IMR-90 (cell line): Measurements from ENCODE around the gene ATG4A. TPM values are rescaled to one million over a fixed set of nuclear protein-coding genes. Genes with fewer than 3 reads are reported as not detected.

ENCODE experiments used
- ATAC-seq: fragments of 200-7000 bp; cut with Tn5 transposase; 2 replicates; pipeline ENCODE4 v1.9.1; 2020; ENCODE audit warnings: low read depth, mild to moderate bottlenecking, moderate library complexity
- BruUV-seq: library from RNA; stranded (reverse); fragments of 400-500 nt; replicated peaks from 2 replicates; lab custom pipeline; 2021; lab: Mats Ljungman, UMichigan
- CTCF ChIA-PET: fragments of 300-600 bp; formaldehyde crosslinking; extraction: SDS; loops from one replicate; lab custom pipeline; 2021; ENCODE audit warnings: antibody characterized with exemption; lab: Yijun Ruan, JAX
- POLR2A ChIA-PET: fragments of 300-600 bp; sonication (Branson Sonifier 250); formaldehyde crosslinking; loops from one replicate; lab custom pipeline; 2022; ENCODE audit warnings: antibody characterized with exemption; ENCODE audit not compliant: unreplicated experiment; lab: Charles Lee
- DNase-seq: peaks from one replicate; pipeline ENCODE4 v3.0.0; 2013
- H2AFZ ChIP-seq: replicated peaks from 2 replicates; pipeline ENCODE3; 2013; ENCODE audit warnings: low read length, mild to moderate bottlenecking; ENCODE audit not compliant: poor library complexity
- H2AK5ac ChIP-seq: 2 replicates; pipeline ENCODE4 v1.6.1; 2013; ENCODE audit warnings: low read depth, low read length, inconsistent platforms
- H2AK9ac ChIP-seq: replicated peaks from 2 replicates; pipeline ENCODE3; 2013; ENCODE audit warnings: mild to moderate bottlenecking, low read depth, low read length, moderate library complexity; ENCODE audit not compliant: poor library complexity
- H2BK120ac ChIP-seq: 2 replicates; pipeline ENCODE4 v1.6.1; 2013; ENCODE audit warnings: low read depth, low read length, inconsistent platforms
- H2BK15ac ChIP-seq: 3 replicates; pipeline ENCODE4 v1.6.1; 2013; ENCODE audit warnings: low read depth, low read length, inconsistent platforms
- H2BK20ac ChIP-seq: 2 replicates; pipeline ENCODE4 v1.6.1; 2013; ENCODE audit warnings: low read depth, mild to moderate bottlenecking, inconsistent platforms, low read length, moderate library complexity
- H2BK5ac ChIP-seq: 2 replicates; pipeline ENCODE4 v1.6.1; 2013; ENCODE audit warnings: mild to moderate bottlenecking, low read depth, low read length, inconsistent platforms; ENCODE audit not compliant: poor library complexity, severe bottlenecking
- H3K14ac ChIP-seq: replicated peaks from 2 replicates; pipeline ENCODE4 v1.6.1; 2013; ENCODE audit warnings: low read depth, low read length, inconsistent platforms
- H3K18ac ChIP-seq: 2 replicates; pipeline ENCODE4 v1.6.1; 2013; ENCODE audit warnings: low read depth, low read length, control low read depth
- H3K23ac ChIP-seq: 2 replicates; pipeline ENCODE4 v1.6.1; 2013; ENCODE audit warnings: low read depth, low read length, inconsistent platforms
- H3K27ac ChIP-seq: 2 replicates; pipeline ENCODE4 v1.5.1; 2013; ENCODE audit warnings: mild to moderate bottlenecking, control low read depth, low read length; ENCODE audit not compliant: insufficient read depth
- H3K27me3 ChIP-seq: 2 replicates; pipeline ENCODE4 v1.6.1; 2013; ENCODE audit warnings: low read length; ENCODE audit not compliant: control insufficient read depth, insufficient read depth
- H3K36me3 ChIP-seq: 2 replicates; pipeline ENCODE4 v1.6.1; 2013; ENCODE audit warnings: low read length, mixed read lengths; ENCODE audit not compliant: control insufficient read depth, insufficient read depth
- H3K4ac ChIP-seq: 2 replicates; pipeline ENCODE4 v1.6.1; 2013; ENCODE audit warnings: low read depth, low read length, inconsistent platforms
- H3K4me1 ChIP-seq: 2 replicates; pipeline ENCODE4 v1.6.1; 2013; ENCODE audit warnings: low read length, mixed read lengths; ENCODE audit not compliant: control insufficient read depth, insufficient read depth
- H3K4me2 ChIP-seq: 2 replicates; pipeline ENCODE4 v1.6.1; 2013; ENCODE audit warnings: low read depth, mild to moderate bottlenecking, control low read depth, low read length, moderate library complexity
- H3K4me3 ChIP-seq: 2 replicates; pipeline ENCODE4 v1.5.1; 2013; ENCODE audit warnings: low read depth, mild to moderate bottlenecking, control low read depth, low read length, moderate library complexity; ENCODE audit not compliant: insufficient read depth
- H3K56ac ChIP-seq: 2 replicates; pipeline ENCODE4 v1.6.1; 2013; ENCODE audit warnings: low read length, inconsistent platforms; ENCODE audit not compliant: insufficient read depth; ENCODE audit errors: extremely low read depth
- H3K79me1 ChIP-seq, 2 experiments: 2 replicates each; pipeline ENCODE4 v1.6.1; 2013; ENCODE audit warnings: low read length in 2 of 2, inconsistent platforms in 1 of 2, low read depth in 1 of 2
- H3K9ac ChIP-seq: 2 replicates; pipeline ENCODE4 v1.6.1; 2013; ENCODE audit warnings: low read depth, low read length, control low read depth
- H3K9me1 ChIP-seq: 2 replicates; pipeline ENCODE4 v1.6.1; 2013; ENCODE audit warnings: low read length, inconsistent platforms; ENCODE audit not compliant: insufficient read depth
- H3K9me3 ChIP-seq: 2 replicates; pipeline ENCODE4 v1.6.1; 2013; ENCODE audit warnings: low read length; ENCODE audit not compliant: control insufficient read depth, insufficient read depth
- H4K20me1 ChIP-seq: 2 replicates; pipeline ENCODE4 v1.6.1; 2013; ENCODE audit warnings: low read length, inconsistent platforms; ENCODE audit not compliant: insufficient read depth
- H4K5ac ChIP-seq: 2 replicates; pipeline ENCODE4 v1.6.1; 2013; ENCODE audit warnings: mild to moderate bottlenecking, low read depth, low read length, control low read depth
- H4K8ac ChIP-seq, 2 experiments: 2 replicates each; pipeline ENCODE4 v1.6.1; 2013; ENCODE audit warnings: low read depth in 2 of 2, low read length in 2 of 2, control low read depth in 1 of 2, inconsistent platforms in 1 of 2
- H4K91ac ChIP-seq: 2 replicates; pipeline ENCODE4 v1.6.1; 2013; ENCODE audit warnings: low read depth, low read length, inconsistent platforms; ENCODE audit not compliant: insufficient read depth
- CTCF ChIP-seq: conservative IDR thresholded peaks from 2 replicates; pipeline ENCODE4 v1.5.1; 2012; ENCODE audit warnings: mild to moderate bottlenecking, low read depth, low read length, improper control_type of control experiment
- MAZ ChIP-seq: IDR thresholded peaks from 2 replicates; pipeline ENCODE4 v1.6.1; 2012; ENCODE audit warnings: low read depth, mild to moderate bottlenecking, low read length, improper control_type of control experiment, moderate library complexity, borderline replicate concordance
- MXI1 ChIP-seq: IDR thresholded peaks from 2 replicates; pipeline ENCODE4 v1.6.1; 2012; ENCODE audit warnings: low read depth, mild to moderate bottlenecking, low read length, moderate library complexity, borderline replicate concordance
- RAD21 ChIP-seq: IDR thresholded peaks from 2 replicates; pipeline ENCODE4 v1.6.1; 2012; ENCODE audit warnings: low read length, improper control_type of control experiment
- RCOR1 ChIP-seq: IDR thresholded peaks from 2 replicates; pipeline ENCODE4 v1.6.1; 2012; ENCODE audit warnings: mild to moderate bottlenecking, low read length, improper control_type of control experiment; ENCODE audit not compliant: insufficient replicate concordance
- SMC3 ChIP-seq: fragments of 150-350 bp; IDR thresholded peaks from 2 replicates; pipeline ENCODE4 v1.6.1; 2016; ENCODE audit warnings: low read depth, mild to moderate bottlenecking, antibody characterized with exemption, low read length, moderate library complexity
- WGBS, 2 experiments: methylation state at CpG; one replicate each; pipeline versions ENCODE4 v1.1.5 to v1.1.7; 2013; ENCODE audit warnings: missing lambda C conversion rate in 2 of 2; ENCODE audit not compliant: insufficient read length in 1 of 2; ENCODE audit errors: extremely low coverage in 2 of 2; 5-methylcytosine and 5-hydroxymethylcytosine counted together
- dilution Hi-C: fragments of 300-500 bp; cut with HindIII; formaldehyde crosslinking; loops from one replicate; pipeline ENCODE4 v1.14.3; 2018; ENCODE audit warnings: low sequenced_read_pairs; ENCODE audit not compliant: unreplicated experiment
- in situ Hi-C: fragments of 300-500 bp; cut with MboI; formaldehyde crosslinking; loops from 3 replicates; pipeline ENCODE4 v1.14.3; 2019; ENCODE audit warnings: low sequenced_read_pairs, inconsistent platforms, mixed read lengths
- intact Hi-C: fragments of 100-400 bp; cut with micrococcal nuclease; formaldehyde crosslinking; loops from 2 replicates; pipeline ENCODE4 v1.10.0; 2022
- polyA plus RNA-seq, 3 experiments: library from polyadenylated mRNA; depleted of rRNA; stranded (reverse); fragments of >200 nt; gene quantifications; 2 replicates each; pipeline ENCODE4 v1.2.3, GENCODE V29; 2012; ENCODE audit warnings: low replicate concordance in 1 of 3
- total RNA-seq: library from RNA; depleted of rRNA; stranded (reverse); fragments of >200 nt; gene quantifications from 2 replicates; pipeline ENCODE4 v1.2.3, GENCODE V29; 2012

The ATG4A gene
- total and polyA plus RNA-seq, 2 of the 4 experiments (the other 2 are of a cell fraction), result 8.2 to 14.7 TPM

- TF ChIP-seq MXI1, result no peak
These were observed 71.9 kb downstream of the ATG4A start (continued) for GRCh38 chrX:108163333-108164082.

GRCh38 chrX:108165383-108166111 is 74.0 kb downstream of the ATG4A start:
- H3K4me3 ChIP-seq, result no peak overlapping the region
- 0 out of 4 replicates have a peak overlapping the region, but pooled peaks of 1 of the 2 experiments have one; percentile 10 for H4K8ac ChIP-seq
- H3K14ac ChIP-seq, result no peak overlapping the region
- no peak overlapping the region for H3K56ac ChIP-seq
- dilution Hi-C loops, result no loop called here
- H4K20me1 ChIP-seq, result no peaks in the 10 kb centered on the region
- peak; percentile 38 for TF ChIP-seq RAD21
- TF ChIP-seq CTCF, result peak; percentile 49
- no peak for TF ChIP-seq MAZ
- peak; percentile 30; the same call in 1 of the 2 replicates for TF ChIP-seq SMC3
- no peak for TF ChIP-seq RCOR1
- H2BK15ac ChIP-seq, result no peak overlapping the region
- DNase-seq (peak; percentile 51), ATAC-seq (peak; percentile 96)
- H2BK120ac ChIP-seq, result no peak overlapping the region
- POLR2A ChIA-PET, result interaction anchor here (0.6 kb wide), 1 partner anchor 1382 kb away, joined by 3 read pairs; no protein-coding TSS in a partner anchor
- no peak overlapping the region for H4K91ac ChIP-seq
- no peaks in the 10 kb centered on the region for H3K79me1 ChIP-seq
- H2AFZ ChIP-seq, result peak overlapping the region; percentile 76
- H2AK9ac ChIP-seq, result no peak overlapping the region
- H3K23ac ChIP-seq, result no peak overlapping the region
- no peak overlapping the region for H2BK20ac ChIP-seq
- H2BK5ac ChIP-seq, result no peak overlapping the region
- in situ Hi-C loops, result no loop called here
- no peaks in the 10 kb centered on the region for H3K9me3 ChIP-seq
- H3K9ac ChIP-seq, result no peak overlapping the region
- H3K4ac ChIP-seq, result no peak overlapping the region
- no TSS peak for BruUV-seq
- H3K36me3 ChIP-seq, result no peaks in the 10 kb centered on the region
- WGBS, 2 experiments, result 55% methylated on average over 2 of the region's 7 CpGs; no CpG with 5 or more reads in 1 of the 2 experiments
- H2AK5ac ChIP-seq, result no peak overlapping the region
- no peak overlapping the region; the same call in 1 of the 2 replicates for H4K5ac ChIP-seq
- H3K18ac ChIP-seq, result no peak overlapping the region
- no peaks in the 10 kb centered on the region; the same call in 1 of the 2 replicates for H3K4me1 ChIP-seq
- H3K4me2 ChIP-seq, result no peak overlapping the region
- CTCF ChIA-PET, result interaction anchor here (0.7 to 1.1 kb wide), 4 partner anchors 10 to 1219 kb away, joined by 3 to 4 read pairs (median 4); no protein-coding TSS in a partner anchor
- H3K9me1 ChIP-seq, result no peaks in the 10 kb centered on the region
- no peak overlapping the region for H3K27ac ChIP-seq
- H3K27me3 ChIP-seq, result peaks cover 3% of the 10 kb centered on the region; the same call in 1 of the 2 replicates
- intact Hi-C loops, result loop anchor here (10.0 kb wide), 1 partner anchor 139 kb away; no protein-coding TSS in a partner anchor
